CMK (cell line): ENCODE measurements around the gene PIK3CG.
"Not testable (repeated sequence)": the region's sequence is repeated elsewhere in the genome, so short reads cannot be mapped to it uniquely, and the experiment has no call there.

Experiments used
- DNase-seq: peaks from one replicate; pipeline ENCODE4 v3.0.0-alpha.2; 2010; ENCODE audit warnings: low read depth

Gene PIK3CG

GRCh38 chr7:106865130-106866041 is at the start of gene PIK3CG:
Gene PIK3CG (plus strand): TSS chr7:106865282. CDS start chr7:106867562, 2,280 bp downstream.
- DNase-seq, result no peak

- DNase-seq, result no peak
Measured at GRCh38 chr7:106817098-106817497, 48.0 kb upstream of the PIK3CG start.

GRCh38 chr7:106818736-106819135 is 46.3 kb upstream of the PIK3CG start:
- DNase-seq, result no peak

GRCh38 chr7:106819546-106819945 is 45.5 kb upstream of the PIK3CG start:
- no peak for DNase-seq

GRCh38 chr7:106820321-106821217 is 44.5 kb upstream of the PIK3CG start:
- DNase-seq, result no peak

GRCh38 chr7:106823631-106824030 is 41.5 kb upstream of the PIK3CG start:
- DNase-seq, result no peak

- no peak for DNase-seq
Measured at GRCh38 chr7:106824458-106824857, 40.6 kb upstream of the PIK3CG start.

GRCh38 chr7:106827626-106828025 is 37.5 kb upstream of the PIK3CG start:
- DNase-seq, result no peak

- DNase-seq, result no peak
Measured at GRCh38 chr7:106829496-106829895, 35.6 kb upstream of the PIK3CG start.

GRCh38 chr7:106830896-106831295 is 34.2 kb upstream of the PIK3CG start:
- DNase-seq, result not testable (repeated sequence)

- no peak for DNase-seq
Measured at GRCh38 chr7:106836816-106837215, 28.3 kb upstream of the PIK3CG start.

GRCh38 chr7:106839511-106839910 is 25.6 kb upstream of the PIK3CG start:
- no peak for DNase-seq

GRCh38 chr7:106840342-106840741 is 24.7 kb upstream of the PIK3CG start:
- DNase-seq, result no peak

GRCh38 chr7:106841896-106842390 is 23.1 kb upstream of the PIK3CG start:
- no peak for DNase-seq

GRCh38 chr7:106844279-106844997 is 20.6 kb upstream of the PIK3CG start:
- DNase-seq, result no peak

- DNase-seq, result no peak
Measured at GRCh38 chr7:106848049-106848448, 17.0 kb upstream of the PIK3CG start.

GRCh38 chr7:106848851-106849442 is 16.1 kb upstream of the PIK3CG start:
- no peak for DNase-seq

- DNase-seq, result not testable (repeated sequence)
Measured at GRCh38 chr7:106851632-106852031, 13.4 kb upstream of the PIK3CG start.

GRCh38 chr7:106853250-106853908 is 11.7 kb upstream of the PIK3CG start:
- no peak for DNase-seq

GRCh38 chr7:106855540-106856132 is 9.4 kb upstream of the PIK3CG start:
- DNase-seq, result no peak
